GM18868 (cell line): ENCODE measurements around the gene CLHC1.
"Not testable (repeated sequence)": the region's sequence is repeated elsewhere in the genome, so short reads cannot be mapped to it uniquely, and the experiment has no call there.

Experiments
- ATAC-seq: cut with Tn5 transposase; IDR thresholded peaks from one replicate; pipeline ENCODE4 v1.9.1; 2021; ENCODE audit warnings: mild to moderate bottlenecking, moderate library complexity; ENCODE audit not compliant: unreplicated experiment

CLHC1 gene

DNA sequence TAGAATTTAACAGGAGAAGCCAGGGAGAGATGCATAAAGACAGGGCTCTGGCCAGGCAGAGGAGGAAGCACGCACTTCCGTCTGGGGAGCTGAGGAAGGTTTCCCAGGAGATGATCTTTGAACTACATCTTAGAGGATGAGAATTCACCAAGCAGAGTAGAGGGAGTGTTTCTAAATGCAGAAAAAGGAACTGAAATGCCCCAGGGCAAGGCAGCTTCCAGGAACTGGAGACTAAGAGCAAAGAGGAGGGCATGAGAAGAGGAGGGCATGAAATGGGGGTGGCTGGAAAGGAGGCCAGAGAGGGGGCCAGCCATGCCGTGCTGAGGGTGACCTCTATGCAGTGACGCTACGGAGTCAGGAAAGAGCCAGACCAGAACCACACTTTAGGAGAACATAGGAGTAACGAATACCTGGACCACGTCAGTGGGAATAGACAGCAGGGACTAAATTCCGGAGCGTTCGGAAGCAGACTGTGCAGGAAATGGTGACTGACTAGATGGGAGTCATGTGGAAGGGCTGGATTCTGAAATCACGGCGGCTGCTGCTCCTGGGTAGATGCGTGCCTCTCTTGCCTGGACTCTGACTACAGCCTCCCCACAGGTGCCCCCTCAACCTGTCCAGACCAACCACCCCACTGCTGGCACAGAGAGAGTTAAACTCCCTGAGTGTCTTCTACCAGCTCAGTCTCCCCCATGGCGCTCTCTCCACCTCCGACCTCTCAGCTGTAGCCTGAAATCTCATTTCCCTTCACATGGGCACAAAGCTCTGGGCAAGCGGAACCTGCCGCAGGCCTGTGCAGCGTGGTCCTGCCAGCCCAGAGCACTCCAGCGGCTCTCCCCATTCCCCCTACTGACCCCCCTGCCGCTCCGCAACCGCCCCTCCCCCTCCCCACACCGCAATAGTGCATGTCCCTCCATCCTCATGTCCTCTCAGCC lies 94.8 kb downstream of the CLHC1 start:
- no peak for ATAC-seq

- ATAC-seq, result no peak
These were observed 96.0 kb downstream of the CLHC1 start for GRCh38 chr2:55136138-55136541.

- ATAC-seq, result no peak
These were observed 96.6 kb downstream of the CLHC1 start for GRCh38 chr2:55135491-55135890.

- no peak for ATAC-seq
These were observed 97.8 kb downstream of the CLHC1 start for GRCh38 chr2:55134316-55134706.

DNA sequence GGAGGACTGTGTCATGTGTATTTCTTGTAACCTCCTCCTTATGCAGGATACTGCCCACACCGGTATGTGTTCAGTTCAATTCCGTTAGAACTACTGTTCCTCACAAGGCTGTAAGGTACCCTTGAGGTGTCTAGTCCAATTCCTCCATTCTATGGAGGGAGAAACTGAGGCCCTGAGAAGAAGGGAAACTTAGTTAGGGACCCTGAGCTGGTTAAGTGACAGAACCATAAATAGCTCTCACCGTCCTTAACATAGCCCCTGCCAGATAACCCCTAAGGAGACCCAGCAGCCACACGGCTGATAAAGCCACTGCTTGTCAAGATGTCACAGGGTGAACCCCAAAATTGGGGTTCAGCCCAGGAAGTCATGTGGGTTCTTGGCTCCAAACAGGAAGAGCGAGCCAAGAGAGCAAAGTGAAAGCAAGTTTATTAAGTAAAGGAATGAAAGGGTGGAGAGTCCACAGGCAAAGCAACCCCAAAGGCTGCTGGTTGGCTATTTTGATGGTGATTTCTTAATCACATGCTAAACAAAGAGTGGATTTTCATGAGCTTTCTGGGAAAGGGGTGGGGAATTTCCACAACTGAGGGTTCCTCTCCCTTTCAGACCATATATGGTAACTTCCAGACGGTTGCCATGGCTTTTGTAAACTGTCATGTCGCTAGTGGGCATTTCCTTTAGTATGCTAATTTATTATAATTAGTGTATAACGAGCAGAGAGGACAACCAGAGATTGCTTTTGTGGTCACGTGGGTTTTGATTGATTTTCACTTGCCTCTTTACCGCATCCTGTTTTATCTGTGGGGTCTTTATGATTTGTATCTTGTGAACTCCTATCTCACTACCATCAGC lies 98.4 kb downstream of the CLHC1 start:
- ATAC-seq, result peak; percentile 82

DNA sequence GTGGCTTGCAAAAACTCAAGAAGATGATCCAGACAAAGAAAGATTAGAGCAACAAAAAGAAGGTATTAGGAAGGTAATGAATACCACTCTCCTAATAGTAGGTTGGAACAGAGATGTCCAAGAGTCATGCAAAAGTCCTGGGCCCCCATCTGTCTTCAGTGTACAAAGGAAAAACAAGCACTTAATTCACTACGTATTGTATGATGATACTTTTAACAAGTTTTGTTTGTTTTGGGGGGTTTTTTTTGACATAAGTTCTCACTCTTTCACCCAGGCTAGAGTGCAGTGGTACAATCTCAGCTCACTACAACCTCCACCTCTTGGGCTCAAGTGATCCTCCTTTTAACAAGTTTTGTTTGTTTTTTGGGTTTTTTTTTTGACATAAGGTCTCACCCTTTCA lies 101.2 kb downstream of the CLHC1 start:
- ATAC-seq, result no peak

DNA sequence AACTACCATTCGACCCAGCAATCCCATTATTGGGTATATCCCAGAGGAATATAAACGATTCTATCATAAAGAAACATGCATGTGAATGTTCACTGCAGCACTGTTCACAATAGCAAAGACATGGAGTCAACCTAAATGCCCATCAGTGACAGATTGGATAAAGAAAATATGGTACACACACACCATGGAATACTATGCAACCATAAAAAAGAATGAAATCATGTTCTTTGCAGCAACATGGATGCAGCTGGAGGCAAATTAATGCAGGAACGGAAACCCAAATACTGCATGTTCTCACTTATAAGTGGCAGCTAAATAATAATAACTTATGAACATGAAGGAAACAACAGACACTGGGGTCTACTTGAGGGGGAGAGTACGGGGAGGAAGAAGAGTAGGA lies 105.5 kb downstream of the CLHC1 start:
- ATAC-seq, result not testable (repeated sequence)
